ENCODE data around the gene TANC1.

DNA sequence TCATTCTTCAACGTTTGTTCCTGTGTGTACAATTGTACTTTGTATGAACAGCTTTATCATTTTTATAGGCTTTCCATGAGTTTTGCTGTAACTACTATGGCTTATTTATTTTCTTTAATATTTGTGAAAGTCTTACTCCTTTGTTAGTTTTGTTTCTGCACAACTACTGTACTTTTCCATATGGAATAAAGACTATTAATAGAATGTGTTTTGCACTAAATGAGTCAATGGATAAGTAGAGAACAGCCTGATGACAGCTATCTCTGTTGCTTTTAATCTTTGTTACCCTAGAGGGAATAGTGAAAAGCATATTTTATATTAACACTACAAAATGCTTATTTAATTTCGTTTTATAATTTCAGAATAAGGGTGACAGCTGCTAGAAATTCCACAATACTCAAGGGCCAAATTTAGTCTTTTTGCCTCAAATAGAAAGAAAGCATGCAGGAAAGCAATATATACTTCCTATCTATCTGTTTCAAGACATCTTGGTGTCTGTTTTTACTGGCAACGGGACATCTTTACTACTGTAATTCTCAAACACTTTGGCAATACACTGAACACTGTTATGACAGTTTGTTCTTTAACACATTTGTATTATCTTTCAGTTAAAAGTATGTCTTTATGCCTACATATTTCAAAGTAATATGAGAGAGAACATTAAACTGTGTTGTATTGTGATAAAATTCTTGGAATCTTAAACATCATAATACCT, 264.2 kb downstream of the TANC1 start:
- TF ChIP-seq, protein P1, sequence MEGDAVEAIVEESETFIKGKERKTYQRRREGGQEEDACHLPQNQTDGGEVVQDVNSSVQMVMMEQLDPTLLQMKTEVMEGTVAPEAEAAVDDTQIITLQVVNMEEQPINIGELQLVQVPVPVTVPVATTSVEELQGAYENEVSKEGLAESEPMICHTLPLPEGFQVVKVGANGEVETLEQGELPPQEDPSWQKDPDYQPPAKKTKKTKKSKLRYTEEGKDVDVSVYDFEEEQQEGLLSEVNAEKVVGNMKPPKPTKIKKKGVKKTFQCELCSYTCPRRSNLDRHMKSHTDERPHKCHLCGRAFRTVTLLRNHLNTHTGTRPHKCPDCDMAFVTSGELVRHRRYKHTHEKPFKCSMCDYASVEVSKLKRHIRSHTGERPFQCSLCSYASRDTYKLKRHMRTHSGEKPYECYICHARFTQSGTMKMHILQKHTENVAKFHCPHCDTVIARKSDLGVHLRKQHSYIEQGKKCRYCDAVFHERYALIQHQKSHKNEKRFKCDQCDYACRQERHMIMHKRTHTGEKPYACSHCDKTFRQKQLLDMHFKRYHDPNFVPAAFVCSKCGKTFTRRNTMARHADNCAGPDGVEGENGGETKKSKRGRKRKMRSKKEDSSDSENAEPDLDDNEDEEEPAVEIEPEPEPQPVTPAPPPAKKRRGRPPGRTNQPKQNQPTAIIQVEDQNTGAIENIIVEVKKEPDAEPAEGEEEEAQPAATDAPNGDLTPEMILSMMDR (conservative IDR thresholded peaks at IDR 0.05; ENCODE audit: low read depth, low read length): no peak
- TF ChIP-seq BHLHE40 (IDR thresholded peaks at IDR 0.05; ENCODE audit: low read depth, low read length) (no peak), CEBPB (IDR thresholded peaks at IDR 0.05; ENCODE audit: low read depth, low read length) (no peak), POLR2A (IDR thresholded peaks at IDR 0.05; ENCODE audit: low read depth, low read length) (no peak), RAD21 (IDR thresholded peaks at IDR 0.05; ENCODE audit: low read length) (no peak)

All from IMR-90 (cell line).